ENCODE measurements around the gene RGS17. TPM values are rescaled to one million over a fixed set of nuclear protein-coding genes. Genes with fewer than 3 reads are reported as not detected.

Gene RGS17
- total RNA-seq, 3 donors from 2014 or later = 0.29 to 1.8 (median 0.66) TPM

DNA sequence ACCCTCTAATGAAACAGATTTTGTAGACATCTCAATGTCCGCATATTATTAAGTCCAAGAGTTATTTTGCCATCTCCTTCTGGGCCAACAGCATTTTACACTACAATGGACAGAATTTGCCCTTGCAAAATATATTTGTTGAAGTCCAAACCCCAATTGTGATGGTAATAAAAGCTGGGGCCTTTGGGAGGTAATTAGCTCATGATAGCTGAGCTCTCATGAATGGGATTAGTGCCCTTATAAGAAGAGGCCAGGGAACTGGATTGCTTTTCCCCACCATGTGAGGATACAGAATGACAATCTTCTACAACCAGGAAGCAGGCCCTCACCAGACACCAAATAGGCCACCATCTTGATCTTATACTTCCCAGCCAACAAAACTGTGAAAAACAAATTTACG is 83.7 kb downstream of the RGS17 start:
- no peaks in the 10 kb centered on the region for H3K4me1 ChIP-seq
- TF ChIP-seq, protein P1, sequence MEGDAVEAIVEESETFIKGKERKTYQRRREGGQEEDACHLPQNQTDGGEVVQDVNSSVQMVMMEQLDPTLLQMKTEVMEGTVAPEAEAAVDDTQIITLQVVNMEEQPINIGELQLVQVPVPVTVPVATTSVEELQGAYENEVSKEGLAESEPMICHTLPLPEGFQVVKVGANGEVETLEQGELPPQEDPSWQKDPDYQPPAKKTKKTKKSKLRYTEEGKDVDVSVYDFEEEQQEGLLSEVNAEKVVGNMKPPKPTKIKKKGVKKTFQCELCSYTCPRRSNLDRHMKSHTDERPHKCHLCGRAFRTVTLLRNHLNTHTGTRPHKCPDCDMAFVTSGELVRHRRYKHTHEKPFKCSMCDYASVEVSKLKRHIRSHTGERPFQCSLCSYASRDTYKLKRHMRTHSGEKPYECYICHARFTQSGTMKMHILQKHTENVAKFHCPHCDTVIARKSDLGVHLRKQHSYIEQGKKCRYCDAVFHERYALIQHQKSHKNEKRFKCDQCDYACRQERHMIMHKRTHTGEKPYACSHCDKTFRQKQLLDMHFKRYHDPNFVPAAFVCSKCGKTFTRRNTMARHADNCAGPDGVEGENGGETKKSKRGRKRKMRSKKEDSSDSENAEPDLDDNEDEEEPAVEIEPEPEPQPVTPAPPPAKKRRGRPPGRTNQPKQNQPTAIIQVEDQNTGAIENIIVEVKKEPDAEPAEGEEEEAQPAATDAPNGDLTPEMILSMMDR (IDR thresholded peaks at IDR 0.05) = no peak
- TF ChIP-seq POLR2AphosphoS5 (IDR thresholded peaks at IDR 0.05) = no peak
- no peak for TF ChIP-seq POLR2A (IDR thresholded peaks at IDR 0.05)
- intact Hi-C loops (cut with DNase I; ENCODE audit: low total_unique reads) = no loop called here

DNA sequence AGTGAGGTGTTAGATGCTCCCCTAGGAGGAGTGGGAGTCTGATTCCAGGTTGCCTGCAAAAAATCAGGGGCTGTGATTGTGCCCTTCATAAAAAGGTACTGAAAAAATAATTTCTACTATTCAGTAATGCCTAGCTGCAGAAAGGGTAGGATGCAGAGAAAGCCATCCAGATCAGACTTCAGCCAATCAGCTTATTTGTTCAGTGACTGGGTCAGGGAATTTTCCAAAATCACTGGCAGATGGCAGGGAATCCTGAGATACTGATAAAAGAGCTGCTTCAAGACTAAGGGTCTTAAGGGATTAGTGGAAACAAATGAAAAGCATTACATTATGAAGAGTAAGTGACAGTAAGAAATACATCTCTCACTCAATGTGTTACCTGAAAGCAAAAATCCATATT is 85.8 kb downstream of the RGS17 start:
- Histone ChIP-seq H3K27ac (no peak overlapping the region), H3K36me3 (no peaks in the 10 kb centered on the region), H3K4me3 (no peak overlapping the region), H3K27me3 (no peaks in the 10 kb centered on the region), H3K4me1 (no peaks in the 10 kb centered on the region), H3K9me3 (no peaks in the 10 kb centered on the region)
- no peak for DNase-seq (ENCODE audit: low spot score in 2 of 2)
- intact Hi-C loops (cut with DNase I; ENCODE audit: low total_unique reads) = no loop called here
- TF ChIP-seq POLR2A (IDR thresholded peaks at IDR 0.05) = no peak
- TF ChIP-seq, protein P1 (IDR thresholded peaks at IDR 0.05) = no peak

More for the DNA sequence above, 83.7 kb downstream of the RGS17 start:
- DNase-seq (ENCODE audit: low spot score in 2 of 2) = no peak
- Histone ChIP-seq H3K27ac (no peak overlapping the region), H3K4me3 (no peak overlapping the region), H3K27me3 (no peaks in the 10 kb centered on the region), H3K36me3 (no peaks in the 10 kb centered on the region), H3K9me3 (peaks cover 0 to 6% of the 10 kb centered on the region in 2 donors)

DNA sequence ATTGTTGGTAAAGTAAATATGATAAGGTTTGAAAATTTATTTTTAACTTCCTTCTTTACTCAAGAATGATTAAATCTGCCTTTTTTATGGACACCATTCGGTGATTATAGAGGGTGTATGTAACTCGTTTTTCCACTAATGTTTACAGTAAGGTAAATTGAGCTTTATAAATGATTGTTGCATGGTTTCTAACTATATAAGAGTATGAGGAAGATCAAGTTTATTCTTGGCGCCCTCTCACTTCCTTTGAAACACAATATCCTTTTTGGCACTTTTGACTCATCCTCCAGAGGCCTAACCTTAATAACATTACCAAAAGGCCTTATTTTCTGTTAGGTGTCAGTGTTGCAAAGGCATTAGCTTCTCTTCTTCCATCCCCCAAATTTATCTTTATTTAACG is 86.8 kb downstream of the RGS17 start:
- intact Hi-C loops (cut with DNase I; ENCODE audit: low total_unique reads) = no loop called here
- Histone ChIP-seq H3K27ac (no peak overlapping the region), H3K9me3 (no peaks in the 10 kb centered on the region), H3K27me3 (no peaks in the 10 kb centered on the region), H3K4me3 (no peak overlapping the region), H3K36me3 (no peaks in the 10 kb centered on the region), H3K4me1 (no peaks in the 10 kb centered on the region)
- no peak for DNase-seq (ENCODE audit: low spot score in 2 of 2)
- TF ChIP-seq POLR2A (IDR thresholded peaks at IDR 0.05) (no peak), POLR2AphosphoS5 (IDR thresholded peaks at IDR 0.05) (no peak)
- TF ChIP-seq, protein P1 (IDR thresholded peaks at IDR 0.05) = no peak

DNA sequence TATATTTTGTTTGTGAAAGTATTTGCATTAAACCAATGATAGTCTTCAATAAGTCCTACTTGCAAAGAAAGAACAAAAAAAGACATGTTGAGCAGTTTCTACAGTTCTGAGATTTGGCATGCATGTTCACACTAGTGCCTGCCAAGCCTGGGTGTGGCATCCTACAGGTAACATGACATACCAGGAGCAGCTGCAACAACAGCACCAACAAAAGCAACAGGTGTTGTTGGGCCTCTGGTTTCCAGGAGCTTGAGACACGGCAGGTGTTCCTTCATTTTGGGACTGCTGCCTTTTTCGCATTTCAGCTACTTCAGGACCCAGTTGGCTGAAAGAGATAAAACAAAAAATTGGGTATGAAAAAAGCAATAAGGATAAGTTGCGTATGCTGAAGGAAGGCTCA is 87.4 kb downstream of the RGS17 start:
- Histone ChIP-seq H3K27ac (no peak overlapping the region), H3K4me3 (no peak overlapping the region), H3K9me3 (no peaks in the 10 kb centered on the region), H3K27me3 (no peaks in the 10 kb centered on the region), H3K4me1 (no peaks in the 10 kb centered on the region), H3K36me3 (no peaks in the 10 kb centered on the region)
- no peak for TF ChIP-seq POLR2AphosphoS5 (IDR thresholded peaks at IDR 0.05)
- no peak for TF ChIP-seq POLR2A (IDR thresholded peaks at IDR 0.05)
- TF ChIP-seq, protein P1 (IDR thresholded peaks at IDR 0.05) = no peak
- DNase-seq (ENCODE audit: low spot score in 2 of 2) = no peak
- intact Hi-C loops (cut with DNase I; ENCODE audit: low total_unique reads) = no loop called here

DNA sequence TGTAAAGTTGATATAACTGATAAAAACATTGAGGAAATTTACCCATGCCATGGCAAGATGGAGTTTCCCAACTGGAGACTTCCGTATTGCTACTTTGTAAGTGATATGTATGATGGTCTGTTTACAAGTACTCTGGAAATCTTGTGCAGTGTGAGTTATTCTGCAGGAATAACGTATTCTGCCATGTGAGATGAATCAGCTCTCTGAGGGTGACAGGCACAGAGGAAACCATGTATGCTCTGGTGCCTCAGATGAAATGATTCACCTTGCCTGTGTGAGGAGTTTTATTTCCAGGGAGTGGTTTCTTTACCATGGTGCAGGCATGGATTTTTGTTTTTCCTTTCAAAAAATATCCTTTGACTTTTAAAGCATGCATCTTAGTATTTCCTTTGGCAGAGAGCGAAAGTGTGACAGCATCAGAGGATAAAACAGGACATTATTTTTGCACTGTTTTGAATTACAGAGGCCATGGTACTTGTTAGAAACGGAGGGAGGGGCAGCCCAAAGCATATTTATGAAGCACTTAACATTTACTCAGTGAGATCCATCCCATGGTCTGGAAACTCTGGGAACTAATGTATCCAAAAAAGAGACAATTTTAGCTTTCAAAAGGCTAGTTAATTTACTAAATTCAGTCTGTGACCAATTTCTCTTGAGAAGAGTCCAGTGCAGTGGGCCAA is 92.6 kb downstream of the RGS17 start:
- H3K9me3 ChIP-seq = no peaks in the 10 kb centered on the region

More for the DNA sequence above, 92.6 kb downstream of the RGS17 start:
- no peaks in the 10 kb centered on the region for H3K36me3 ChIP-seq
- no peak for TF ChIP-seq POLR2A (IDR thresholded peaks at IDR 0.05)
- TF ChIP-seq POLR2AphosphoS5 (IDR thresholded peaks at IDR 0.05) = no peak
- TF ChIP-seq, protein P1 (IDR thresholded peaks at IDR 0.05) = no peak
- H3K27ac ChIP-seq = no peak overlapping the region
- intact Hi-C loops (cut with DNase I; ENCODE audit: low total_unique reads) = no loop called here
- no peak overlapping the region for H3K4me3 ChIP-seq
- H3K27me3 ChIP-seq = no peaks in the 10 kb centered on the region
- no peaks in the 10 kb centered on the region for H3K4me1 ChIP-seq
- no peak for DNase-seq (ENCODE audit: low spot score in 2 of 2)

All from breast epithelium (tissue), 4 donors.